T-helper 2 cell (primary cell): ENCODE measurements around the gene CCDC181.
"Not testable (repeated sequence)": the region's sequence is repeated elsewhere in the genome, so short reads cannot be mapped to it uniquely, and the experiment has no call there.

Experiments used
- DNase-seq, 5 experiments: peaks; one replicate each; pipeline versions ENCODE4 v3.0.0 to v3.0.0-alpha.2; 2012 to 2022
- total RNA-seq, 2 donors: gene quantifications; one replicate each; lab custom pipeline; 2026; lab: John Stamatoyannopoulos, UW

Gene CCDC181
- total RNA-seq, result 0.31 to 0.34 reads per million in 2 donors

GRCh38 chr1:169427081-169427641, at the start of gene CCDC181:
Gene CCDC181 (minus strand): TSS chr1:169427474. CDS start chr1:169424927, 2,547 bp downstream.
- peak in 4 of 5 experiments; percentile 4 to 84 (median 18) for DNase-seq

GRCh38 chr1:169475806-169476387, 48.6 kb upstream of the CCDC181 start:
- DNase-seq, result no peak

GRCh38 chr1:169474302-169474995, 47.2 kb upstream of the CCDC181 start:
- DNase-seq, result no peak

- no peak for DNase-seq
Measured at GRCh38 chr1:169473347-169473746, 46.1 kb upstream of the CCDC181 start.

GRCh38 chr1:169472738-169473137, 45.5 kb upstream of the CCDC181 start:
- no peak for DNase-seq

GRCh38 chr1:169468982-169469381, 41.7 kb upstream of the CCDC181 start:
- DNase-seq, result peak in 1 of 5 experiments; percentile 10

- peak in 1 of 5 experiments; percentile 33 for DNase-seq
Measured at GRCh38 chr1:169466259-169467230, 39.3 kb upstream of the CCDC181 start.

- no peak for DNase-seq
Measured at GRCh38 chr1:169465281-169465680, 38.0 kb upstream of the CCDC181 start.

GRCh38 chr1:169462385-169462784, 35.1 kb upstream of the CCDC181 start:
- no peak for DNase-seq

- peak in 1 of 5 experiments; percentile 15 for DNase-seq
Measured at GRCh38 chr1:169461390-169462000, 34.2 kb upstream of the CCDC181 start.

GRCh38 chr1:169460191-169460833, 33.0 kb upstream of the CCDC181 start:
- peak in 2 of 5 experiments; percentile 29 to 63 for DNase-seq

GRCh38 chr1:169457443-169457842, 30.2 kb upstream of the CCDC181 start:
- no peak for DNase-seq

GRCh38 chr1:169456029-169456428, 28.8 kb upstream of the CCDC181 start:
- DNase-seq, result peak in 1 of 5 experiments; percentile 9

- DNase-seq, result no peak
Measured at GRCh38 chr1:169452921-169453320, 25.6 kb upstream of the CCDC181 start.

- DNase-seq, result no peak
Measured at GRCh38 chr1:169451218-169451824, 24.0 kb upstream of the CCDC181 start.

- no peak for DNase-seq
Measured at GRCh38 chr1:169443923-169444322, 16.6 kb upstream of the CCDC181 start.

- no peak for DNase-seq
Measured at GRCh38 chr1:169426174-169426705, 1.0 kb downstream of the CCDC181 start.

GRCh38 chr1:169421309-169421708, 6.0 kb downstream of the CCDC181 start:
- DNase-seq, result no peak

GRCh38 chr1:169414952-169415351, 12.3 kb downstream of the CCDC181 start:
- DNase-seq, result no peak

- DNase-seq, result not testable (repeated sequence)
Measured at GRCh38 chr1:169408340-169408739, 18.9 kb downstream of the CCDC181 start.

- not testable (repeated sequence) for DNase-seq
Measured at GRCh38 chr1:169402578-169402977, 24.7 kb downstream of the CCDC181 start.
